Measurements from ENCODE around the gene COL13A1. TPM values are rescaled to one million over a fixed set of nuclear protein-coding genes. Genes with fewer than 3 reads are reported as not detected.

The COL13A1 gene
- total RNA-seq, 1 experiment from 2014 or later: 5.9 TPM

DNA sequence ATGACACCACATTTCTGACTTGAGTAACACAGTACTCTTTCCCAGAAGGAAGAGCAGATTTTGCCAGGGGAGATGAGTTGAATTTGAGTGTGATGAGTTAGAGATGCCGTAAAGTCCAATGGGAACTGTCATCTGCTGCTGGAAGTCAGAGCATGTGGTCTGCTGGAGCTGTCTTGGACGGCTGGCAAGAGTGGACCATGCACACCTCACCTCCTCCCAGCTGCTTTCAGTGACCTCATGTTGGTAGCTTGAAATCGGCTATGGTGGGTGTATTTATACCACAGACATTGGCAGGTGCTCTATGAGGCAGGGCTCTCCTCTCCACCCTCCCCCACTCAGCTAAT lies 82.3 kb downstream of the COL13A1 start:
- Histone ChIP-seq H3K4me3 (replicated peaks in 1 of 2; ENCODE audit: low read depth in 1 of 2, low read length in 2 of 2) (no peak overlapping the region), H4K20me1 (ENCODE audit: insufficient read depth) (no peaks in the 10 kb centered on the region), H3K4me2 (ENCODE audit: low read length) (no peak overlapping the region), H3K36me3 (ENCODE audit: control insufficient read depth in 1 of 2, insufficient read depth in 2 of 2, low read length in 2 of 2) (no peaks in the 10 kb centered on the region), H3K79me2 (ENCODE audit: insufficient read depth, low read length) (no peaks in the 10 kb centered on the region), H3K9me3 (ENCODE audit: control insufficient read depth in 1 of 2, insufficient read depth in 1 of 2, low read depth in 1 of 2, low read length in 2 of 2) (no peaks in the 10 kb centered on the region), H3K9ac (ENCODE audit: low read length) (no peak overlapping the region), H3K4me1 (ENCODE audit: control insufficient read depth in 1 of 2, insufficient read depth in 2 of 2, low read length in 2 of 2) (peaks cover 0 to 3% of the 10 kb centered on the region in 2 experiments; a peak in 1 of 4 replicates), H3K9me2 (ENCODE audit: insufficient read depth) (no peaks in the 10 kb centered on the region), H2AFZ (ENCODE audit: low read depth, low read length, poor library complexity, severe bottlenecking) (no peak overlapping the region), H3K27me3 (ENCODE audit: insufficient read depth, low read length) (no peaks in the 10 kb centered on the region), H3K27ac (ENCODE audit: low read depth, low read length) (no peak overlapping the region)
- RAD21 ChIA-PET (ENCODE audit: low non-redundant PET in 1 of 2, low total read pairs in 2 of 2, uncharacterized antibody in 2 of 2, unreplicated experiment in 2 of 2): interaction anchor here (1.2 to 1.6 kb wide), 3 partner anchors 31 to 74 kb away, joined by 5 to 7 read pairs (median 6); no protein-coding TSS in a partner anchor
- ATAC-seq (no peak), DNase-seq (ENCODE audit: low read depth, low spot score) (no peak)
- TF ChIP-seq EZH2 (IDR thresholded peaks at IDR 0.05): no peak
- TF ChIP-seq, protein P1, sequence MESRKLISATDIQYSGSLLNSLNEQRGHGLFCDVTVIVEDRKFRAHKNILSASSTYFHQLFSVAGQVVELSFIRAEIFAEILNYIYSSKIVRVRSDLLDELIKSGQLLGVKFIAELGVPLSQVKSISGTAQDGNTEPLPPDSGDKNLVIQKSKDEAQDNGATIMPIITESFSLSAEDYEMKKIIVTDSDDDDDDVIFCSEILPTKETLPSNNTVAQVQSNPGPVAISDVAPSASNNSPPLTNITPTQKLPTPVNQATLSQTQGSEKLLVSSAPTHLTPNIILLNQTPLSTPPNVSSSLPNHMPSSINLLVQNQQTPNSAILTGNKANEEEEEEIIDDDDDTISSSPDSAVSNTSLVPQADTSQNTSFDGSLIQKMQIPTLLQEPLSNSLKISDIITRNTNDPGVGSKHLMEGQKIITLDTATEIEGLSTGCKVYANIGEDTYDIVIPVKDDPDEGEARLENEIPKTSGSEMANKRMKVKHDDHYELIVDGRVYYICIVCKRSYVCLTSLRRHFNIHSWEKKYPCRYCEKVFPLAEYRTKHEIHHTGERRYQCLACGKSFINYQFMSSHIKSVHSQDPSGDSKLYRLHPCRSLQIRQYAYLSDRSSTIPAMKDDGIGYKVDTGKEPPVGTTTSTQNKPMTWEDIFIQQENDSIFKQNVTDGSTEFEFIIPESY (IDR thresholded peaks at IDR 0.05; ENCODE audit: extremely low read depth, insufficient replicate concordance, low read length): no peak
- TF ChIP-seq, protein P2, sequence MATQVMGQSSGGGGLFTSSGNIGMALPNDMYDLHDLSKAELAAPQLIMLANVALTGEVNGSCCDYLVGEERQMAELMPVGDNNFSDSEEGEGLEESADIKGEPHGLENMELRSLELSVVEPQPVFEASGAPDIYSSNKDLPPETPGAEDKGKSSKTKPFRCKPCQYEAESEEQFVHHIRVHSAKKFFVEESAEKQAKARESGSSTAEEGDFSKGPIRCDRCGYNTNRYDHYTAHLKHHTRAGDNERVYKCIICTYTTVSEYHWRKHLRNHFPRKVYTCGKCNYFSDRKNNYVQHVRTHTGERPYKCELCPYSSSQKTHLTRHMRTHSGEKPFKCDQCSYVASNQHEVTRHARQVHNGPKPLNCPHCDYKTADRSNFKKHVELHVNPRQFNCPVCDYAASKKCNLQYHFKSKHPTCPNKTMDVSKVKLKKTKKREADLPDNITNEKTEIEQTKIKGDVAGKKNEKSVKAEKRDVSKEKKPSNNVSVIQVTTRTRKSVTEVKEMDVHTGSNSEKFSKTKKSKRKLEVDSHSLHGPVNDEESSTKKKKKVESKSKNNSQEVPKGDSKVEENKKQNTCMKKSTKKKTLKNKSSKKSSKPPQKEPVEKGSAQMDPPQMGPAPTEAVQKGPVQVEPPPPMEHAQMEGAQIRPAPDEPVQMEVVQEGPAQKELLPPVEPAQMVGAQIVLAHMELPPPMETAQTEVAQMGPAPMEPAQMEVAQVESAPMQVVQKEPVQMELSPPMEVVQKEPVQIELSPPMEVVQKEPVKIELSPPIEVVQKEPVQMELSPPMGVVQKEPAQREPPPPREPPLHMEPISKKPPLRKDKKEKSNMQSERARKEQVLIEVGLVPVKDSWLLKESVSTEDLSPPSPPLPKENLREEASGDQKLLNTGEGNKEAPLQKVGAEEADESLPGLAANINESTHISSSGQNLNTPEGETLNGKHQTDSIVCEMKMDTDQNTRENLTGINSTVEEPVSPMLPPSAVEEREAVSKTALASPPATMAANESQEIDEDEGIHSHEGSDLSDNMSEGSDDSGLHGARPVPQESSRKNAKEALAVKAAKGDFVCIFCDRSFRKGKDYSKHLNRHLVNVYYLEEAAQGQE (IDR thresholded peaks at IDR 0.05; ENCODE audit: low read depth): no peak
- no peak for TF ChIP-seq CEBPB (IDR thresholded peaks at IDR 0.05; ENCODE audit: low read depth)
- no peak for TF ChIP-seq SP1 (IDR thresholded peaks at IDR 0.05; ENCODE audit: low read depth)
- no peak for TF ChIP-seq CBX3 (IDR thresholded peaks at IDR 0.05; ENCODE audit: low read depth)
- TF ChIP-seq TCF7L2 (IDR thresholded peaks at IDR 0.05; ENCODE audit: borderline replicate concordance, extremely low read depth, insufficient read depth, insufficient read length): no peak
- no peak for TF ChIP-seq POLR2AphosphoS5 (IDR thresholded peaks at IDR 0.05; ENCODE audit: low read depth, low read length)
- no peak for TF ChIP-seq SIN3A (IDR thresholded peaks at IDR 0.05; ENCODE audit: low read depth)
- no peak for TF ChIP-seq ZFX (IDR thresholded peaks at IDR 0.05)
- TF ChIP-seq ELF1 (IDR thresholded peaks at IDR 0.05; ENCODE audit: borderline replicate concordance, low read depth): no peak
- TF ChIP-seq, protein P3, sequence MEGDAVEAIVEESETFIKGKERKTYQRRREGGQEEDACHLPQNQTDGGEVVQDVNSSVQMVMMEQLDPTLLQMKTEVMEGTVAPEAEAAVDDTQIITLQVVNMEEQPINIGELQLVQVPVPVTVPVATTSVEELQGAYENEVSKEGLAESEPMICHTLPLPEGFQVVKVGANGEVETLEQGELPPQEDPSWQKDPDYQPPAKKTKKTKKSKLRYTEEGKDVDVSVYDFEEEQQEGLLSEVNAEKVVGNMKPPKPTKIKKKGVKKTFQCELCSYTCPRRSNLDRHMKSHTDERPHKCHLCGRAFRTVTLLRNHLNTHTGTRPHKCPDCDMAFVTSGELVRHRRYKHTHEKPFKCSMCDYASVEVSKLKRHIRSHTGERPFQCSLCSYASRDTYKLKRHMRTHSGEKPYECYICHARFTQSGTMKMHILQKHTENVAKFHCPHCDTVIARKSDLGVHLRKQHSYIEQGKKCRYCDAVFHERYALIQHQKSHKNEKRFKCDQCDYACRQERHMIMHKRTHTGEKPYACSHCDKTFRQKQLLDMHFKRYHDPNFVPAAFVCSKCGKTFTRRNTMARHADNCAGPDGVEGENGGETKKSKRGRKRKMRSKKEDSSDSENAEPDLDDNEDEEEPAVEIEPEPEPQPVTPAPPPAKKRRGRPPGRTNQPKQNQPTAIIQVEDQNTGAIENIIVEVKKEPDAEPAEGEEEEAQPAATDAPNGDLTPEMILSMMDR (IDR thresholded peaks at IDR 0.05 in 2 of 3, conservative IDR thresholded peaks at IDR 0.05 in 1 of 3; ENCODE audit: borderline replicate concordance in 1 of 3, insufficient read depth in 1 of 3, low read depth in 2 of 3, low read length in 2 of 3): no peak
- TF ChIP-seq POLR2A (IDR thresholded peaks at IDR 0.05; ENCODE audit: borderline replicate concordance, extremely low read depth, insufficient read depth, insufficient read length): no peak
- TF ChIP-seq, protein P4, sequence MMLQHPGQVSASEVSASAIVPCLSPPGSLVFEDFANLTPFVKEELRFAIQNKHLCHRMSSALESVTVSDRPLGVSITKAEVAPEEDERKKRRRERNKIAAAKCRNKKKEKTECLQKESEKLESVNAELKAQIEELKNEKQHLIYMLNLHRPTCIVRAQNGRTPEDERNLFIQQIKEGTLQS (IDR thresholded peaks at IDR 0.05): no peak
- no peak for TF ChIP-seq FOSL1 (IDR thresholded peaks at IDR 0.05; ENCODE audit: low read depth)
- CTCF ChIA-PET: interaction anchor here (1.3 to 3.0 kb wide), 4 partner anchors 15 to 75 kb away, joined by 11 to 38 read pairs (median 14); no protein-coding TSS in a partner anchor
- intact Hi-C loops (cut with micrococcal nuclease): loop anchor here (10.0 kb wide), 1 partner anchor 71 kb away; no protein-coding TSS in a partner anchor
- POLR2A ChIA-PET: interaction anchor here (1.3 kb wide), 1 partner anchor 97 kb away, joined by 3 read pairs; no protein-coding TSS in a partner anchor
- no TSS peak for BruUV-seq (replicated peaks)
